ENCODE measurements around the gene PIK3R5.

Gene PIK3R5

DNA sequence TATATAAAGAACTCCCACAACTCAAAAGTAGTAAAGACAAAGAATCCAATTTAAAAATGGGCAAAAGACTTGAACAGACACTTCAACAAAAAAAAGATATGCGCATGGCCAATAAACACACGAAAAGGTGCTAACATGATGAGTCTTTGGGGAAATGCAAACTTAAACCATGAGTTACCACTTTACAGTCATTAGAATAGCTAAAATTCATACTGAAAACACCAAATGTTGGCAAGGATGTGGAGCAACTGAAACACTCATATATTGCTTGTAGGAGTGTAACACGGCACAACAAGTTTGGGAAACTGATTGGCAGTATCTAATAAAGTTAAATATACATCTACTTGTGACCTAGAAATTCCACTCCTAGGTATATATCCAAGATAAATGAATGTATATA is 3.0 kb upstream of the PIK3R5 start:
- DNase-seq (no peak), ATAC-seq (ENCODE audit: insufficient read depth, low read depth) (no peak)
- no peaks in the 10 kb centered on the region; the same call in 1 of the 2 replicates for H3K36me3 ChIP-seq (ENCODE audit: insufficient read depth, low read length)
- H3K9me3 ChIP-seq (ENCODE audit: insufficient read depth, low read length, severe bottlenecking) = no peaks in the 10 kb centered on the region
- no peak overlapping the region for H3K27ac ChIP-seq (ENCODE audit: low read length)
- no peak overlapping the region for H2AFZ ChIP-seq (ENCODE audit: low read depth, low read length)
- H3K79me2 ChIP-seq (ENCODE audit: insufficient read depth, low read length) = peaks cover 17% of the 10 kb centered on the region
- H3K4me2 ChIP-seq (ENCODE audit: insufficient read depth, low read length) = no peak overlapping the region
- no peak for TF ChIP-seq EZH2 (IDR thresholded peaks at IDR 0.05; ENCODE audit: borderline replicate concordance, low read depth, low read length, severe bottlenecking)
- TF ChIP-seq, protein P1, sequence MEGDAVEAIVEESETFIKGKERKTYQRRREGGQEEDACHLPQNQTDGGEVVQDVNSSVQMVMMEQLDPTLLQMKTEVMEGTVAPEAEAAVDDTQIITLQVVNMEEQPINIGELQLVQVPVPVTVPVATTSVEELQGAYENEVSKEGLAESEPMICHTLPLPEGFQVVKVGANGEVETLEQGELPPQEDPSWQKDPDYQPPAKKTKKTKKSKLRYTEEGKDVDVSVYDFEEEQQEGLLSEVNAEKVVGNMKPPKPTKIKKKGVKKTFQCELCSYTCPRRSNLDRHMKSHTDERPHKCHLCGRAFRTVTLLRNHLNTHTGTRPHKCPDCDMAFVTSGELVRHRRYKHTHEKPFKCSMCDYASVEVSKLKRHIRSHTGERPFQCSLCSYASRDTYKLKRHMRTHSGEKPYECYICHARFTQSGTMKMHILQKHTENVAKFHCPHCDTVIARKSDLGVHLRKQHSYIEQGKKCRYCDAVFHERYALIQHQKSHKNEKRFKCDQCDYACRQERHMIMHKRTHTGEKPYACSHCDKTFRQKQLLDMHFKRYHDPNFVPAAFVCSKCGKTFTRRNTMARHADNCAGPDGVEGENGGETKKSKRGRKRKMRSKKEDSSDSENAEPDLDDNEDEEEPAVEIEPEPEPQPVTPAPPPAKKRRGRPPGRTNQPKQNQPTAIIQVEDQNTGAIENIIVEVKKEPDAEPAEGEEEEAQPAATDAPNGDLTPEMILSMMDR (IDR thresholded peaks at IDR 0.05; ENCODE audit: borderline replicate concordance, extremely low read depth, low read length, poor library complexity, severe bottlenecking) = no peak
- H3K4me1 ChIP-seq (ENCODE audit: insufficient read depth, low read length) = peaks cover 32% of the 10 kb centered on the region
- H3K9ac ChIP-seq (ENCODE audit: low read depth, low read length) = no peak overlapping the region
- H3K27me3 ChIP-seq (ENCODE audit: insufficient read depth, low read length, poor library complexity) = no peaks in the 10 kb centered on the region
- no peak overlapping the region for H3K4me3 ChIP-seq (ENCODE audit: low read depth in 1 of 2, low read length in 2 of 2)
- peaks cover 5% of the 10 kb centered on the region; the same call in 1 of the 2 replicates for H4K20me1 ChIP-seq (ENCODE audit: insufficient read depth, low read length)

DNA sequence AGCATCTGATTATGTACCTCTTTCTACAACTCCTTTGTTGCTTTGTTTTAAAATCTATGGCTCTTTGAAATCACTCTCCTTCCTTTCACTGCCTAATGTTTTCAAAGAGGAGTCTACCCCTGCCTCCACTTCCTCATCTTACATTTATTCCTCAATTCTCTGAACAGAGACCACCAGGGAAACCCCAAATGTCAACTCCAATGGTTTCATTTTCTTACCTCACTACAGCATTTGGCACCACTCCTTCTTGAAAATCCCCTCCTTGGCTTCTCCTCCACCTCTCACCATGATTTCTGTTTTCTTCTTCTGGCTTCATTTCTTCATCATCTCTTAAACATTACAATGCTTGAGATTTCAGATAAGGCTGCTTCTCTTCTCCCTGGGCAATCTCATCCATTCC is 2.4 kb upstream of the PIK3R5 start:
- Histone ChIP-seq H3K36me3 (ENCODE audit: insufficient read depth, low read length) (no peaks in the 10 kb centered on the region; the same call in 1 of the 2 replicates), H3K27me3 (ENCODE audit: insufficient read depth, low read length, poor library complexity) (no peaks in the 10 kb centered on the region), H3K4me3 (ENCODE audit: low read depth in 1 of 2, low read length in 2 of 2) (no peak overlapping the region), H3K27ac (ENCODE audit: low read length) (no peak overlapping the region), H4K20me1 (ENCODE audit: insufficient read depth, low read length) (peaks cover 11% of the 10 kb centered on the region; the same call in 1 of the 2 replicates), H3K4me2 (ENCODE audit: insufficient read depth, low read length) (no peak overlapping the region), H3K9ac (ENCODE audit: low read depth, low read length) (no peak overlapping the region), H2AFZ (ENCODE audit: low read depth, low read length) (no peak overlapping the region), H3K4me1 (ENCODE audit: insufficient read depth, low read length) (peaks cover 38% of the 10 kb centered on the region), H3K9me3 (ENCODE audit: insufficient read depth, low read length, severe bottlenecking) (no peaks in the 10 kb centered on the region), H3K79me2 (ENCODE audit: insufficient read depth, low read length) (peaks cover 23% of the 10 kb centered on the region)
- DNase-seq (no peak), ATAC-seq (ENCODE audit: insufficient read depth, low read depth) (no peak)
- TF ChIP-seq EZH2 (IDR thresholded peaks at IDR 0.05; ENCODE audit: borderline replicate concordance, low read depth, low read length, severe bottlenecking) = no peak
- TF ChIP-seq, protein P1 (IDR thresholded peaks at IDR 0.05; ENCODE audit: borderline replicate concordance, extremely low read depth, low read length, poor library complexity, severe bottlenecking) = no peak

DNA sequence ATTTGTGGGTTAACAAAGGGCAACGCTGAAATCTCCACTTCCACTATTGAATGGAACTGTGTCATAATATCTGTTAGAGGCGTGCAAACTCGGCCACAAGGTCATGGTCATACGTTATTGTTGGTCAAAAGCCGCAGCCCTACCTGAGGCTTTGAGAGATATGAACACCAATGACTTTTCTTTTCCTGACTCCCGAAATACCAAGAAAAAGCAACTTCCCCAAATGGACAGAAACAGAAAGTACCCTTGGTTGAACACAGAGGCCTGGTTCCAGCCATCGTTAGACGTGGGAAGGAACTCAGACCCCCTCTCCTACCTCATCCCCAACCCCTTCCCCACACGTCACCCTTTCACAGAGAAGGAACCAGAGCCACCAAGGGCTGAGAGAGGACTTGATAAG is 1.4 kb upstream of the PIK3R5 start:
- no peak for DNase-seq

More for the DNA sequence above, 1.4 kb upstream of the PIK3R5 start:
- Histone ChIP-seq H3K27ac (ENCODE audit: low read length) (no peak overlapping the region), H3K4me1 (ENCODE audit: insufficient read depth, low read length) (peaks cover 48% of the 10 kb centered on the region), H3K36me3 (ENCODE audit: insufficient read depth, low read length) (peaks cover 2% of the 10 kb centered on the region; the same call in 1 of the 2 replicates), H3K9me3 (ENCODE audit: insufficient read depth, low read length, severe bottlenecking) (no peaks in the 10 kb centered on the region), H3K4me2 (ENCODE audit: insufficient read depth, low read length) (no peak overlapping the region), H2AFZ (ENCODE audit: low read depth, low read length) (no peak overlapping the region), H3K4me3 (ENCODE audit: low read depth in 1 of 2, low read length in 2 of 2) (no peak overlapping the region), H3K27me3 (ENCODE audit: insufficient read depth, low read length, poor library complexity) (no peaks in the 10 kb centered on the region), H3K9ac (ENCODE audit: low read depth, low read length) (no peak overlapping the region), H3K79me2 (ENCODE audit: insufficient read depth, low read length) (peaks cover 33% of the 10 kb centered on the region), H4K20me1 (ENCODE audit: insufficient read depth, low read length) (peaks cover 11% of the 10 kb centered on the region)
- TF ChIP-seq, protein P1 (IDR thresholded peaks at IDR 0.05; ENCODE audit: borderline replicate concordance, extremely low read depth, low read length, poor library complexity, severe bottlenecking) = no peak
- TF ChIP-seq EZH2 (IDR thresholded peaks at IDR 0.05; ENCODE audit: borderline replicate concordance, low read depth, low read length, severe bottlenecking) = no peak
- ATAC-seq (ENCODE audit: insufficient read depth, low read depth) = no peak

All from DND-41 (cell line).